HCT116 (cell line): ENCODE results near the gene STARD8. TPM values are rescaled to one million over a fixed set of nuclear protein-coding genes. Genes with fewer than 3 reads are reported as not detected.

Experiments used
- ATAC-seq: fragments of 200-7000 bp; cut with Tn5 transposase; 2 replicates; pipeline ENCODE4 v1.9.1; 2020; ENCODE audit warnings: mild to moderate bottlenecking, moderate library complexity
- BruUV-seq: library from RNA; stranded (reverse); fragments of 400-500 nt; replicated peaks from 2 replicates; lab custom pipeline; 2021; lab: Mats Ljungman, UMichigan
- CTCF ChIA-PET: fragments of 300-600 bp; sonication (Branson Sonifier 250); formaldehyde crosslinking; loops from one replicate; lab custom pipeline; 2021; ENCODE audit warnings: antibody characterized with exemption; lab: Charles Lee
- POLR2A ChIA-PET: fragments of 300-600, 350-600 bp; sonication (Branson Sonifier 250); formaldehyde crosslinking; loops from one replicate; lab custom pipeline; 2021; ENCODE audit warnings: antibody characterized with exemption; lab: Charles Lee
- RAD21 ChIA-PET, 2 experiments: fragments of 300-600 bp; sonication (Branson Sonifier 250); formaldehyde crosslinking; loops; one replicate each; lab custom pipeline; 2023; ENCODE audit warnings: low total read pairs in 2 of 2; ENCODE audit not compliant: uncharacterized antibody in 2 of 2, unreplicated experiment in 2 of 2, low non-redundant PET in 1 of 2; lab: Charles Lee
- DNase-seq: peaks from one replicate; pipeline ENCODE4 v3.0.0-alpha.2; 2010; ENCODE audit warnings: low read depth, low spot score
- H2AFZ ChIP-seq: fragments of 200-600 bp; shearing (Covaris generic), sonication (generic); 2 replicates; pipeline ENCODE4 v1.6.1; 2017; ENCODE audit warnings: low read depth, mixed run types, mixed read lengths, antibody characterized with exemption, low read length; ENCODE audit not compliant: poor library complexity, severe bottlenecking
- H3K27ac ChIP-seq: 2 replicates; pipeline ENCODE4 v1.5.1; 2012; ENCODE audit warnings: low read depth, low read length
- H3K27me3 ChIP-seq: fragments of 200-600 bp; sonication (generic); 2 replicates; pipeline ENCODE4 v1.6.1; 2016; ENCODE audit warnings: mixed run types, low read length, mixed read lengths; ENCODE audit not compliant: insufficient read depth
- H3K36me3 ChIP-seq, 2 experiments: fragments of 200-500 bp in 1 of 2; fragments of 200-600 bp in 1 of 2; sonication (Bioruptor generic) in 1 of 2; sonication (generic) in 1 of 2; 2 replicates each; pipeline versions ENCODE4 v1.5.1 to v1.6.1; 2014 to 2016; ENCODE audit warnings: low read length in 2 of 2, inconsistent platforms in 1 of 2, mixed read lengths in 1 of 2, mixed run types in 1 of 2; ENCODE audit not compliant: insufficient read depth in 2 of 2, control insufficient read depth in 1 of 2
- H3K4me1 ChIP-seq, 2 experiments: fragments of 200-600 bp in 1 of 2; sonication (generic) in 1 of 2; 2 replicates each; pipeline versions ENCODE4 v1.5.1 to v1.6.1; 2012 to 2017; ENCODE audit warnings: low read length in 2 of 2, inconsistent platforms in 1 of 2, mild to moderate bottlenecking in 1 of 2, mixed read lengths in 1 of 2, mixed run types in 1 of 2, moderate library complexity in 1 of 2; ENCODE audit not compliant: insufficient read depth in 2 of 2, control insufficient read depth in 1 of 2
- H3K4me2 ChIP-seq: fragments of 200-600 bp; sonication (generic); 2 replicates; pipeline ENCODE4 v1.6.1; 2017; ENCODE audit warnings: mixed run types, low read length, mixed read lengths
- H3K4me3 ChIP-seq, 2 experiments: fragments of 200-600 bp in 1 of 2; sonication (generic) in 1 of 2; replicated peaks in 1 of 2; 2 replicates each; pipeline ENCODE4 v1.5.1; 2011 to 2016; ENCODE audit warnings: low read length in 2 of 2, control low read depth in 1 of 2, low read depth in 1 of 2, mild to moderate bottlenecking in 1 of 2, mixed read lengths in 1 of 2, mixed run types in 1 of 2
- H3K79me2 ChIP-seq: fragments of 200-600 bp; sonication (generic); 2 replicates; pipeline ENCODE4 v1.6.1; 2017; ENCODE audit warnings: mild to moderate bottlenecking, mixed run types, low read length, moderate library complexity, mixed read lengths; ENCODE audit not compliant: insufficient read depth
- H3K9ac ChIP-seq: fragments of 200-600 bp; sonication (generic); 2 replicates; pipeline ENCODE4 v1.6.1; 2016; ENCODE audit warnings: low read length, mixed read lengths
- H3K9me2 ChIP-seq: fragments of 200-600 bp; sonication (generic), shearing (Covaris generic); 2 replicates; pipeline ENCODE4 v1.6.1; 2017; ENCODE audit warnings: mixed run types, mild to moderate bottlenecking, moderate library complexity; ENCODE audit not compliant: insufficient read depth
- H3K9me3 ChIP-seq, 2 experiments: fragments of 200-500 bp in 1 of 2; fragments of 200-600 bp in 1 of 2; sonication (Bioruptor generic) in 1 of 2; sonication (generic) in 1 of 2; 2 replicates each; pipeline ENCODE4 v1.6.1; 2014 to 2017; ENCODE audit warnings: low read length in 2 of 2, mixed read lengths in 2 of 2, inconsistent platforms in 1 of 2, low read depth in 1 of 2, mild to moderate bottlenecking in 1 of 2, mixed run types in 1 of 2, moderate library complexity in 1 of 2; ENCODE audit not compliant: control insufficient read depth in 1 of 2, insufficient read depth in 1 of 2
- H4K20me1 ChIP-seq: fragments of 200-600 bp; sonication (generic), shearing (Covaris generic); 2 replicates; pipeline ENCODE4 v1.6.1; 2017; ENCODE audit warnings: mixed run types, mild to moderate bottlenecking, moderate library complexity; ENCODE audit not compliant: insufficient read depth
- JUND ChIP-seq: IDR thresholded peaks from 2 replicates; pipeline ENCODE4 v1.6.1; 2012
- REST ChIP-seq: IDR thresholded peaks from 2 replicates; pipeline ENCODE4 v1.6.1; 2012; ENCODE audit warnings: low read depth
- intact Hi-C: fragments of 100-400 bp; cut with micrococcal nuclease; formaldehyde crosslinking; loops from 2 replicates; pipeline ENCODE4 v1.10.0; 2022
- total RNA-seq: library from RNA; stranded (reverse); gene quantifications from one replicate; pipeline ENCODE4 v1.2.1, GENCODE V29; 2021; ENCODE audit not compliant: unreplicated experiment

Gene STARD8
- total RNA-seq, 1 experiment from 2014 or later: 5.4 TPM

- TF ChIP-seq REST: no peak
Measured at GRCh38 chrX:68651110-68651509, 3.6 kb downstream of the STARD8 start (continued).

- Histone ChIP-seq H3K27me3 (no peaks in the 10 kb centered on the region), H3K4me1 (peaks cover 0 to 15% of the 10 kb centered on the region in 2 experiments; a peak in 2 of 4 replicates), H3K27ac (no peak overlapping the region), H3K4me3 (no peak overlapping the region), H4K20me1 (no peaks in the 10 kb centered on the region), H3K4me2 (no peak overlapping the region), H3K79me2 (no peaks in the 10 kb centered on the region), H3K9me3 (no peaks in the 10 kb centered on the region), H3K9ac (no peak overlapping the region), H3K9me2 (no peaks in the 10 kb centered on the region), H2AFZ (no peak overlapping the region), H3K36me3 (no peaks in the 10 kb centered on the region)
- no peak for DNase-seq
- no peak for ATAC-seq
- CTCF ChIA-PET: no interaction called here
- no peak for TF ChIP-seq JUND
- RAD21 ChIA-PET: no interaction called here
- POLR2A ChIA-PET: no interaction called here
- intact Hi-C loops: no loop called here
- BruUV-seq: no TSS peak
Measured at GRCh38 chrX:68652326-68653170, 5.1 kb downstream of the STARD8 start.
